Cardiac muscle cell (in vitro differentiated cells and primary cell): ENCODE data around the gene NDUFAF3. TPM values are rescaled to one million over a fixed set of nuclear protein-coding genes. Genes with fewer than 3 reads are reported as not detected.
A peak's percentile ranks its signal among the peaks of the same experiment; 100 is the strongest.

Source experiments
- DNase-seq, 2 donors: peaks; one replicate each; pipeline versions ENCODE4 v3.0.0 to v3.0.0-alpha.2; 2010 to 2017; ENCODE audit warnings: low read depth in 1 of 2, low spot score in 1 of 2
- H3K27ac ChIP-seq: fragments of 200-600 bp; sonication (generic); 2 replicates; pipeline ENCODE4 v1.5.1; 2016
- H3K27me3 ChIP-seq: fragments of 200-600 bp; sonication (generic); 2 replicates; pipeline ENCODE4 v1.6.0; 2016; ENCODE audit warnings: control low read depth
- H3K36me3 ChIP-seq: fragments of 200-600 bp; sonication (generic); 2 replicates; pipeline ENCODE4 v1.5.1; 2016; ENCODE audit warnings: control low read depth
- H3K4me1 ChIP-seq: fragments of 200-600 bp; sonication (generic); 2 replicates; pipeline ENCODE4 v1.8.1; 2017; ENCODE audit warnings: low read depth, mild to moderate bottlenecking, mixed run types
- H3K4me3 ChIP-seq: fragments of 200-600 bp; sonication (generic); 2 replicates; pipeline ENCODE4 v1.5.1; 2016; ENCODE audit warnings: mild to moderate bottlenecking
- H3K9me3 ChIP-seq: fragments of 200-600 bp; sonication (generic); 2 replicates; pipeline ENCODE4 v1.5.1; 2017; ENCODE audit warnings: low read depth, mild to moderate bottlenecking, control low read depth
- polyA plus RNA-seq: library from polyadenylated mRNA; unstranded; fragments of >200 nt; fragmentation: Nextera tagmentation; extraction: Ambion mirVana; gene quantifications from 2 replicates; pipeline ENCODE4 v1.2.1, GENCODE V29; 2016
- total RNA-seq: library from RNA; depleted of rRNA; stranded (reverse); fragments of >200 nt; gene quantifications from 2 replicates; pipeline ENCODE4 v1.2.3, GENCODE V29; 2016
- TF ChIP-seq, protein P1 (sequence below): IDR thresholded peaks from 2 replicates; pipeline ENCODE4 v1.5.1; 2012; ENCODE audit warnings: low read depth, mild to moderate bottlenecking, low read length

Gene NDUFAF3
- total and polyA plus RNA-seq, 2 experiments from 2014 or later, result 217 to 280 TPM

DNA sequence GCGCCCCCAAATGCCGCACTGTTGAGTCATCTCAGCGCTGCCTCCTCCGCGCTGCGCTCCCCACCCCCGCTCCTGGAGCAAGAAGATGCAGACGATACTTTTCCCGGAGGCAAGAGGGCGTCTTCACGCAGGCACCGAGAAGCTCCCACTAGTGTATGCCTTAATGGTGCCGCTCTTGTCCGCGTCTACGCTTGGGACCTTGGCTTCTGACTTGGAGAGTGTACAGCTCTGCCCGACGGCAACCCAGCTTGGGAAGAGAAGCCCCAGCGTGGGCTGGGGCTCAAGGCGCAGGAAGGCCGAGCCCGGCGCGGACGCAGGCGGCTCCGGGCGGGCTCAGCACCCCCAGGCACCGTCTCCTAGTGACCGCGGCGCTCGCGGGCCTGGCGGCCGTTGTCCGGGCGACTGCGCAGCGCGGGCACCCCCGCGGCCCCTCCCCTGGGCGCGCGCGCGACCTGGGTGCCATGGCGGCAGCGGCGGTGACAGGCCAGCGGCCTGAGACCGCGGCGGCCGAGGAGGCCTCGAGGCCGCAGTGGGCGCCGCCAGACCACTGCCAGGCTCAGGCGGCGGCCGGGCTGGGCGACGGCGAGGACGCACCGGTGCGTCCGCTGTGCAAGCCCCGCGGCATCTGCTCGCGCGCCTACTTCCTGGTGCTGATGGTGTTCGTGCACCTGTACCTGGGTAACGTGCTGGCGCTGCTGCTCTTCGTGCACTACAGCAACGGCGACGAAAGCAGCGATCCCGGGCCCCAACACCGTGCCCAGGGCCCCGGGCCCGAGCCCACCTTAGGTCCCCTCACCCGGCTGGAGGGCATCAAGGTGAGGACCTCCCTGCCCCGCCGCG lies 31.9 kb upstream of the NDUFAF3 start, which contains the start of gene P4HTM:
P4HTM (plus strand) TSS at position 446 of the 840 bp plus-strand sequence; CDS start at position 462, 16 bp downstream.
- peak within 1 kb of the TSS; percentile 86 for H3K27ac ChIP-seq
- TF ChIP-seq, protein P1, sequence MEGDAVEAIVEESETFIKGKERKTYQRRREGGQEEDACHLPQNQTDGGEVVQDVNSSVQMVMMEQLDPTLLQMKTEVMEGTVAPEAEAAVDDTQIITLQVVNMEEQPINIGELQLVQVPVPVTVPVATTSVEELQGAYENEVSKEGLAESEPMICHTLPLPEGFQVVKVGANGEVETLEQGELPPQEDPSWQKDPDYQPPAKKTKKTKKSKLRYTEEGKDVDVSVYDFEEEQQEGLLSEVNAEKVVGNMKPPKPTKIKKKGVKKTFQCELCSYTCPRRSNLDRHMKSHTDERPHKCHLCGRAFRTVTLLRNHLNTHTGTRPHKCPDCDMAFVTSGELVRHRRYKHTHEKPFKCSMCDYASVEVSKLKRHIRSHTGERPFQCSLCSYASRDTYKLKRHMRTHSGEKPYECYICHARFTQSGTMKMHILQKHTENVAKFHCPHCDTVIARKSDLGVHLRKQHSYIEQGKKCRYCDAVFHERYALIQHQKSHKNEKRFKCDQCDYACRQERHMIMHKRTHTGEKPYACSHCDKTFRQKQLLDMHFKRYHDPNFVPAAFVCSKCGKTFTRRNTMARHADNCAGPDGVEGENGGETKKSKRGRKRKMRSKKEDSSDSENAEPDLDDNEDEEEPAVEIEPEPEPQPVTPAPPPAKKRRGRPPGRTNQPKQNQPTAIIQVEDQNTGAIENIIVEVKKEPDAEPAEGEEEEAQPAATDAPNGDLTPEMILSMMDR, result peak; percentile 60
- no peaks in the 10 kb centered on the region for H3K27me3 ChIP-seq
- H3K4me3 ChIP-seq, result peak within 1 kb of the TSS; percentile 46
- no peaks in the 10 kb centered on the region for H3K9me3 ChIP-seq
- no peaks in the 10 kb centered on the region for H3K36me3 ChIP-seq
- DNase-seq, result peak; percentile 77 to 97
- peaks cover 11% of the 10 kb centered on the region for H3K4me1 ChIP-seq

DNA sequence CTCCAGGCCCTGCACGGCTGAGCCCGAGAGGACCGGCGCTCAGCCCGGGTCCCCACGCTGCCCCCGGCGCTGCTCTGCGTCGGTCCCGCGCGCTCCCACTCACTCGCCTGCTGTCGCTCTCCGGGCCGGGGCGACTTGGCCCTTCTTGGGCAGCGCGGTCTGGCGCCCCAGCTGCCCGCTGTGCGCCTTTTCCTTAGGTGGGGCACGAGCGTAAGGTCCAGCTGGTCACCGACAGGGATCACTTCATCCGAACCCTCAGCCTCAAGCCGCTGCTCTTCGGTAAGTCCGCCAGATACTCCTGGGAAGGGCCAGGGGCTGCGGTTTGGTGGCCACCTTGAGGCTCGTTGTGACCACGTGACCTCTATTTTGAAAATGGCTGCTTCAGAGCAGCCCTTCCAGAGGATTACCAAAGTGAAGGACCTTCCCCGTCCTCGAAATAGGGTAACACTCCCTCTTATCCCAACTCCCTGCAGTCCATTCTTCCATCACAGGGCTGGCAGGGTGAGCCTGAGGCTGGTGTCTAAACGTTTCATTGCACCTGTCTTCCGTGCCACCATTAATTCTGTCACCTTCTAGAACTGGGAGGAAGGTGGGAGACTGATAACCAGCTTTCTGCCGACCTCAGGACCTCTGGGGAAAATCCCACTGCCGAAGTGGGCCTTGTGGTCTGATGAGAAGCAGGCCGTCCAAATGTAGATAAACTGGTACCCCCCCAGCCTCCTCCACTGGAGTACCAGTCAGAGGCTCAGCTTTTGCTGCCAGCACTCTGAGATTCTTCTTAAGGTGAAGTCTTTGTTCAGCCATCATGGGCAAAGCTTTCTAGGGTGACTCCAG lies 31.1 kb upstream of the NDUFAF3 start:
- TF ChIP-seq, protein P1, result no peak
- Histone ChIP-seq H3K4me3 (peak overlapping the region; percentile 46), H3K4me1 (peaks cover 11% of the 10 kb centered on the region), H3K36me3 (no peaks in the 10 kb centered on the region), H3K27me3 (no peaks in the 10 kb centered on the region), H3K27ac (peak overlapping the region; percentile 86), H3K9me3 (no peaks in the 10 kb centered on the region)
- peak; percentile 25 to 35 for DNase-seq

DNA sequence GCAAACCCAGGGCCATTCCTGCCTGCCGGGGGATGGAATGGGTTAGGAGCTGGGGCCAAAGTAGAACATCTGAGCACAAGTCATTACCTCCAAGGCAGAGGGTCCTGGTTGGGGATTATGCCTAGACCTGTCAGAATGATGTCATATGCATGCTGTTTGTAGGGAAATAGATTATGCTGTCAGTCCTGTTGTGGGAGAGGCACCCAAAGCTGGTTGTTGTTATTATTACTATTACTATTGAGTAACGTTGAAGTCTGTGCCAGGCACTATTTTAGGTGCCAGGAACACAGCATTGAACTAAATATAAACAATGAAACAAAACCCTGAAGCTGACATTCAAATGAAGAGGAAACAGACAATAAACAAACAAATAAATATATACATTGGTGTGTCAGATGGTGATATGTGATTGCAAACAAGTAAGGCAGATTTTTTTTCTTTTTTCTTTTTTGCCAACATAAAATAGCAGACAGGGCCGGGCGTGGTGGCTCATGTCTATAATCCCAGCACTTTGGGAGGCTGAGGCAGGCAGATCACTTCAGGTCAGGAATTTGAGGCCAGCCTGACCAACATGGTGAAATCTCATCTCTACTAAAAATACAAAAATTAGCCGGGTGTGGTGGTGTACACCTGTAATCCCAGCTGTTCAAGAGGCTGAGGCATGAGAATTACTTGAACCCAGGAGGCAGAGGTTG lies 29.9 kb upstream of the NDUFAF3 start:
- no peaks in the 10 kb centered on the region for H3K9me3 ChIP-seq
- H3K27me3 ChIP-seq, result no peaks in the 10 kb centered on the region
- no peak for DNase-seq
- H3K4me3 ChIP-seq, result no peak overlapping the region
- TF ChIP-seq, protein P1, result no peak
- H3K4me1 ChIP-seq, result peaks cover 11% of the 10 kb centered on the region
- H3K27ac ChIP-seq, result no peak overlapping the region
- H3K36me3 ChIP-seq, result peaks cover 3% of the 10 kb centered on the region

DNA sequence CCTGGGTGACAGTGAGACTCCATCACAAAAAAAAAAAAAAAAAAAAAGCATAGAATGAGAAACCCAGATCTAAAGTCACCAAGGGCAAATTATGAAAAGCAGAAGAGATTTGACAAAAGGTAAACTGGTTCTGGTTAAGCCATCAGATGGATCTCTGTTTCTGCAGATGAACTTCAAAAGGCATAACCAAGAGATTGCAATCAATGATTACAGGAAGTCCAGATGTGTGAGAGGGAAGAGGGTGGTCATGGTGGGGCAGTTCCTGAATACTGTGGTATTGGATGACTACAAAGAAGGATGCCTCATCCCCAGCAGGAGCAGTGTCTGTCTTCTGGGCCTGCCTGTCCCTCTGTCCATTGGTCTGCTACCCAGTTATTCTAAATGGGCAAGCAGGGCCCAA lies 28.1 kb upstream of the NDUFAF3 start:
- no peak overlapping the region for H3K4me3 ChIP-seq
- TF ChIP-seq, protein P1, result no peak
- H3K4me1 ChIP-seq, result peaks cover 10% of the 10 kb centered on the region
- no peak overlapping the region for H3K27ac ChIP-seq
- no peaks in the 10 kb centered on the region for H3K27me3 ChIP-seq
- no peak for DNase-seq
- H3K36me3 ChIP-seq, result peaks cover 3% of the 10 kb centered on the region
- H3K9me3 ChIP-seq, result no peaks in the 10 kb centered on the region

DNA sequence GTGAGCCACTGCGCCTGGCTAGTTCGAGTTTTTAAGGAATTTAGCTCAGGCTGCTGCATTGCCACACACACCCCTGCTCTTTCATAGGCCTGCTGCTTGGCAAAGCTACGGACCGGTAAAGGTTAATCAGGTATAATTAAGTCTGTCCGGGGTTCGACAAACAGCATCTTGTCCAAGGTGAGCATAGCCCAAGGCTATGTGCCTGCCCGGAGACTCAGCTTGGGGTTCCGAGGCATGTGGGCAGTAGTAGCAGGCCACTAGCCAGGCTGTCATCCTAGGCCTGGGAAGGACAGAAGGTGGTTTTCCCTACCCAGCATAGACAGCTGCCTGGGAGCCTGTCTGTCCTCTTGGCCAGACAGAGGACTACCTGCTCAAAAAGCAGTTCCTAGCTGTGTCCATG lies 25.3 kb upstream of the NDUFAF3 start:
- Histone ChIP-seq H3K4me1 (no peaks in the 10 kb centered on the region), H3K4me3 (no peak overlapping the region), H3K27ac (no peak overlapping the region), H3K36me3 (peaks cover 3% of the 10 kb centered on the region), H3K9me3 (no peaks in the 10 kb centered on the region), H3K27me3 (no peaks in the 10 kb centered on the region)
- TF ChIP-seq, protein P1, result no peak
- no peak for DNase-seq
